GM19467 (cell line): ENCODE measurements around the gene SEMA5A.

Source experiments
- ATAC-seq: cut with Tn5 transposase; IDR thresholded peaks from one replicate; pipeline ENCODE4 v1.9.1; 2021; ENCODE audit warnings: mild to moderate bottlenecking, moderate library complexity; ENCODE audit not compliant: unreplicated experiment

The SEMA5A gene

DNA sequence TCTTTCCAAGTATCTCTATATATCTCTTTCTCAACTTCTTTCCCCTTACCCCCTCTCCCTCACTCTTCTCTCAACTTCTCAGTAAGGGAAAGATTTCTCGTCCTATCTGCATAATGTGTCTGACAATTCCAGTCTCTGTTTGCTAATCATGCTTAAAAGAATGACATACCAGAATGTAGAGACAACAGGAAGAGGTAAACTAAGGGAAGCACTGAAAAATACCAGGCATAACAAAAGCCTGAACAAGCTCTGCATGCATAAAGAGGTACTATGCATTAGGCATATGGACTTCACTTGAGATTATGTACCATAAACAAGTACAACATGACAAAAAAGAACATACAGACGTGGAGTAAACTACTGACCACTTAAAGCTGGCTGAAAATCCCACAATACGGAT, 62.6 kb downstream of the SEMA5A start:
- ATAC-seq = no peak

DNA sequence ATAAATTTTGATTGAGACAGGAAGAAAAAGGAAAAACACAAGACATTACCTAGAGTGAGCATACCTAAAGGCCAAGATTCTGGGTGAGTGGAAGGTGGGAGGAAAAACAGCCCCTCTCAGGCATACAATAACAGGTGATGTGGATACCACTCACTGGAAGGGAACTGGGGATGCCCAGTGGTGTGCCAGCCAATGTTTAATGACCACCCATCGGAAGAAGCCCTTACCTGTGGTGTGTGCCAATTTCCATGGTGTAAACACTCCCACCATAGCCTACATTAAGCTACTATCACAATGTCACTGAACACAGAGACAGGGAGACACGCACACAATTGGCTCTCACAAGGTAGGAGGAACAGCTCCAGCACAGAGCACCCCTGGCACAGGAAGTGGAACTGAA, 63.5 kb downstream of the SEMA5A start:
- no peak for ATAC-seq

DNA sequence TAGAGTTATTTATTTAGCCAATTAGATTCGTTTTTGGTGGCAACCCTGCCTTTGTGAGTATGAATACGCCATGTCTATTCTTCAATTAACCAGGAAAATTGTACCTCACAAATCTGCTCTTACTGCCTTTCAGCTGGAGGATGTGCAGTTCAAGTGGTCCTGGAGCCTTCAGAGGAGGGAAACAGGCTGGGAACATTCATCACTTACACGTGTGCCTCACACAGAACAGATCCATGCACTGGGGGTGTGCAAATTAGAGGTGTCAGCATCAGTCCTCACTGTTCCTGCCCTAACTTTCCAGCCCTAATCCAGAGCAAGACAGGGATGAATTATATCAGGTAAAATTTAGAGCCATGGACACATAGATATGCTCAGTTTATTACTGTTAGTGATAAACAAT, 65.4 kb downstream of the SEMA5A start:
- no peak for ATAC-seq

DNA sequence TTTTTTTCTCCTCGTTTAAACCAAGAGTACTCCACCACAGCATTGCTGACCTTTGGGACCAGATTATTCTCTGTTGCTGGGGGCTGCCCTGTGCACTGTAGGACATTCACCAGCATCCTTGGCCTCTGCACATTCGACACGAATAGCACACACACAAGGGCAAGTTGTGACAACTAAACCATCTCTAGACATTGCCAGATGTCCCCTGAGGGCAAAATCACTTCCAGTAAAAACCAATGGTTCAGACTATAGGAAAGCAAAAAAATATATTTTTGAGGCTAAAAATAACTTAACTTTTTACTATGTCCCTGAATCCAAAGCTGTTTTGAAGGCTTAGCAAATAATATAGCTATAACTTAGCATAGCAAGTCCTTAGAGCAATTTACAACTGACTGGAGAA, 65.9 kb downstream of the SEMA5A start:
- no peak for ATAC-seq

DNA sequence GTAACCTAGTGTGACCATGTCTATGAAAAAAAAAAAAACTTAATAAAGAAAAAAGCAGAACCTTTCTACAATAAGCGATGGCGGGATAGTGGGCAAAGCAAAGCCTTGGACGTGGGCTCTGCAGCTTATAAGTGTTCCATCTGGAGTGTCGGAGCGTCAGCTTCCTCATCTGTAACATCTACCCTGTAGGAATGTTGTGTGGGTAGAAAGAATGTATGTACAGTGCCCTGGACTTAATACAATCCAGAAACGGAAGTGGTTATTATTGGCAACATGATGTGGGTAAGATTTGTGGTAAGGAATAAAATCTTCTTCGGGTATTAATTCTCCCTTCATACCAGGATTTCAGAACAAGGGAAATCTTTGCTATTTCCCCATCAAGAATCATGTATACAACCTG, 66.5 kb downstream of the SEMA5A start:
- ATAC-seq = no peak

DNA sequence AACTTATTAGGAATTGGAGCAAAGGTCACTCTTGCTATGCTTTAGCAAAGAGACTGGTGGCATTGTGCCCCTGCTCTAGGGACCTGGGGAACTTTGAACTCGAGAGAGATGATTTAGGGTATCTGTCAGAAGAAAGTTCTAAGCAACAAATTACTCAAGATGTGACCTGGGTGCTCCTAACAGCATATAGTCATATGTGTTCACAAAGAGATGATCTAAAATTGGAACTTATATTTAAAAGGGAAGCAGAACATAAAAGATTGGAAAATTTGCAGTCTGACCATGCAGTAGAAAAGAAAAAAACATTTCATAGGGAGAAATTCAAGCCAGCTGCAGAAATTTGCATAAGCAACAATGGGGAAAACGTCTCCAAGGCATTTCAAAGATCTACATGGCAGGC, 68.3 kb downstream of the SEMA5A start:
- no peak for ATAC-seq

DNA sequence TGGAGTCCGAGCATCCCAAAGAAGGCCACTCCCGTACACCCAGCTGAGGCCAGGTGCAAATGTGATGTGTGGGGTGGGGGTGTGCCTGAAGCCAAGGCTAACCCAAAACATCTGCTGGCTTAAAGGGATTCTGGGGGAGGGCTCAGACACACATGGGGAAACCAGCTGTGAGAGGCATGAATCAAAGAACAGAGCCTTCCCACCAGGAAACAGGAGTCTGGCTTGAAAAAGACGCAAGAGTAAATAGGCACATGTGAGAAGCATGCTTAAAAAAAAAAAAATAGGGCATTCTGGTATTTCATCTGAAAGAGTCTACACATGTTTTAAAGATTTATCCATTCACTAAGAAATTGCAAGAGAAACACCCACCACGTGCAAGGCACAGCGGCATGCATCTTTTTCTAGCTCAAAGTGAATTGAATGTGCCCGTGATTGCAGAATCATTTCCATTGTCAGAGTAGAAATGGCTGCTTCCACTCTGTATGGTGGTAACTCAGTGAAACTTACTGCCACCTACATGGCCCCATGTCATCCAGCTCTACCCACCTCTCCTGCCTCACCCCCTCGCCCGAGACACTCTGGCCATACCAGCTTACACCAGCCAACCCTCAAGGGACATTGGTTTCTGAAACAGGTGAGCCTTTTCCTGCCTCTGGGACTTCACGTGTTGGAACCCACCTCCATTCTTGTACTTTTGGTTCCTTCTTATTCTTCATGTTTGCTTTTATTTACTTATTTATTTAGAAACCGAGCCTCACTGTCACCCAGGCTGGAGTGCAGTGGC, 71.5 kb downstream of the SEMA5A start:
- ATAC-seq = no peak

DNA sequence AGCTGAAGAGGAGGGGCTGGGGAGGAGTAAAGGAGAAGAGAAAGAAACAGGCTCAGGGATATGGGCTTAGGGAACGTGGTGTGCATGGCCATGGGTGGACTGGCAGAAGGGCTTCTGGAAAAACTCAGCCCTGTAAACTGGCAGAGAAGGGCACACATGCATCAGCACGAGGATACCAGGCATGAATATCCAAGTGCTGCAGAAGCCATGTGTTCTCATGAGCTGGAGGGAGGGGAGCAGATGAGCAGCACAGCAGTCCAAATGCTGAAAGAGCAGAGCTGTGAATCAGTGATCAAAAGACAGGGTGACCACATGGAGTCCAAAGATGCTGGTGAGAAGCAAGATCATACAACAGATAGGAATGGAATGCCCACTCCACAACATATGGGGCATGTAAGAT, 72.3 kb downstream of the SEMA5A start:
- no peak for ATAC-seq

DNA sequence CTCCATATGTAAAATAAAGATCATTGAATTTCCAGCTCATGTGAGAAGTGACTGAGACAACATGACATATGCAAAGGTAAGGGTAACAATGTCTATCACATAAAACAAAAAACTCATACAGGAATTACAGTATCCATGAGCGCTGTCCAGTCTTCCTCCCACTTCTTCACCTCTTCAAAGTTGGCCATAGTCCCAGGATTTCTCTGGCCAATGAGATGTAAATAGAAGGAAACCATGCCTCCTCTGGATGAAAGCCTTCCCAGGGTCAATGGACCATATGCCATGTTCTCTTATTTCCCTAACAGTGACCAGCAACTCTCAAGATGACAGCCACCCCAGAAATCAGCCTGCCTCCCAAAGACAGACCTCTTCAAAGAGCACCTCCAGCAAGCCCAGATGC, 75.5 kb downstream of the SEMA5A start:
- no peak for ATAC-seq

DNA sequence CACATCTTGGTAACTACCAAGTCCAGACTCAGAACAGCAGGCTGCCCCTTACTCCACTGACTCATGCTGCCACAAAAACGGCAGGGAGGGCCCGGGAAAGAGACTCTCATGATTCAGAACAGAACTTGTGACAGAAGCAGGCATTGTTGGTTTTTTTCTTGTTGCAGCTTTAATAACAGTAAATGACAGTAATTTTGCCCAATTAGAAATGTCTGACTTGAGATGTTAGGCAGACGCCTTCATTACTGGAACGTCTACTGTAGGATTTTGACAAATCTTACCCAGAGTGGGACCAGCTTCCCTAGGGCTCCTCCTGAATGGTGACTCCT, 77.9 kb downstream of the SEMA5A start:
- ATAC-seq = no peak

DNA sequence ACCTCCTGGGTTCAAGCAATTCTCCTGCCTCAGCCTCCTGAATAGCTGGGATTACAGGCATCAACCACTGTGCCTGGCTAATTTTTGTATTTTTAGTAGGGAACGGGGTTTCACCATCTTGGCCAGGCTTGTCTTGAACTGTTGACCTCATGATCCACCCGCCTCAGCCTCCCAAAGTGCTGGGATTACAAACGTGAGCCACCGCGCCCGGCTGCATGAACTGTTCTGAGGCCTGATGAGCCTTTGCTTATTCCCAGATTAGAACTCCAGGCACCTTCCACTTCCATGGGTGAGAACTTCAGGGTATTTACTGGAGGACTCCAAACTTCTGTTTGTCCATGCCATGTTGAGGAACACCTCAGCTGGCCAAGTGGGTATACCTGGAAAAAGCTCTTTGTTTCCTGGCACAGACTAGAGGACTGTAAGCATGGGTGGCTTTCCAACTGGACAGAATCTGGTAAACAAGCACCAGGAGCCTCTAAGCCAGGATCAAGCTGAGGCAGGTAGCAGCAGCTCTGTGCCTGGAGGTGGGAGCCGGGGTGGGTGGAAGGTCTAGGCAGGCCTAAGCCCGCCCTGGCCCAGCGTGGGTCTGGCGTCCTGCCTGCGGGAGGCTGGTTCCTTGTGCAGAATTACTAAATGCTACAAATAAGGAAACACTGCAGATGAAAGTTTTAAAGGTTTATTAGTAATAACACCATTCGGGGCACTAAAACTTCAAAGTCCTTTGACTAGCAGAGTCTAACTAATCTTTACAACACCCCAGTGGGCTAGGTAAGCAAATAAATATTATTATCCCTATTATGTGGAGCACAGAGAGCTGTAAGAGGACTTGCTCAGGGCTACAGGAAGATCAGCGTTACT, 78.4 kb downstream of the SEMA5A start:
- ATAC-seq = no peak

DNA sequence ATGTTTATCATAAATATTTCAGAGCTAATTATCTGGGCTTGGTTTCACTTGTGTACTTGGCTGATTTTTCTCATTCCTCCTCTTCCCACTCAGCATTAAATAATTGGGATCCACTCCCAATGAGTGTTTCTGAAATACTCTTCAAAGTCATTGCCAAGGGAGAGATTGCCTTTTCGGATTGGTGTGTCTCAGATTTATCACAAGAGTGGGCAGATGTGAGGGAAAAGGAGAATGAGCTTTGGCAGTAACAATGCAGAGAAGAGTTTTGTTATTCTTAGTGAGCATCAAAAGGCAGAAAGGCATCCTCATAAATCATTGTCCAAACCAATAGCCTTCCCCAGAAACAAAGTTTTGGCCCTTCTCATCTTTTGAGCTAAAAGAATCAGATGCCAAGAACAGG, 79.2 kb downstream of the SEMA5A start:
- ATAC-seq = no peak

DNA sequence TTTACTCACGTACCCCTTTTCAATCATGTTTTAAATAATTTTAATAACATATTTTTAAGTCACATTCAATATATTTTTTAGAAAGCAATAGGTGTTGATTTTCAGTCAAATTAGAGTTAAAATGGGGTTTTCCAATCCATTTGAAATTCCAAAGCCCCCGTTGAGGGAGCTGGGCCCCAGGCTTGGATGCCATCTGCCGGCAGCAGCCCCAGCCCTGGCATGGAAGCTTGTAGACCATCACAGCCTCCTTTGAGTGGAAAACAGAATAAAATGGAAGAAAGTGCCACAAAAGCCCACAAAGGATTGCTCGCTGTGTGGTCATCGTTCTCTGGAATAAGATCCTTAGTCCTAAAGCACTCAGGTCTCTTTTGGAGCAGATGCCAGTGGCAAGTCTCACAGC, 81.4 kb downstream of the SEMA5A start:
- no peak for ATAC-seq

DNA sequence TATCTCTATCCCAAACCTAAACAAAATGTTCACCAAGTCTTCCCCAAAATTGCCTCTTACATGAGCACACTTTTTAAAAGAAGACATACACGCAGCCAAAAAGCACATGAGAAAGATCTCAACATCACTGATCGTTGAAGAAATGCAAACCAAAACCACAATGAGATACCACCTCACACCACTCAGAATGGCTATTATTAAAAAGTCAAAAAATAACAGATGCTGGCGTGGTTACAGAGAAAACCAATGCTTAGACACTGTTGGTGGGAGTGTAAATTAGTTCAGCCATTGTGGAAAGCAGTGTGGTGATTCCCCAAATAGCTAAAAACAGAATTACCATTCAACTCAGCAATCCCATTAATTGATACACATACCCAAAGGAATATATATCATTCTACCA, 83.8 kb downstream of the SEMA5A start:
- no peak for ATAC-seq

DNA sequence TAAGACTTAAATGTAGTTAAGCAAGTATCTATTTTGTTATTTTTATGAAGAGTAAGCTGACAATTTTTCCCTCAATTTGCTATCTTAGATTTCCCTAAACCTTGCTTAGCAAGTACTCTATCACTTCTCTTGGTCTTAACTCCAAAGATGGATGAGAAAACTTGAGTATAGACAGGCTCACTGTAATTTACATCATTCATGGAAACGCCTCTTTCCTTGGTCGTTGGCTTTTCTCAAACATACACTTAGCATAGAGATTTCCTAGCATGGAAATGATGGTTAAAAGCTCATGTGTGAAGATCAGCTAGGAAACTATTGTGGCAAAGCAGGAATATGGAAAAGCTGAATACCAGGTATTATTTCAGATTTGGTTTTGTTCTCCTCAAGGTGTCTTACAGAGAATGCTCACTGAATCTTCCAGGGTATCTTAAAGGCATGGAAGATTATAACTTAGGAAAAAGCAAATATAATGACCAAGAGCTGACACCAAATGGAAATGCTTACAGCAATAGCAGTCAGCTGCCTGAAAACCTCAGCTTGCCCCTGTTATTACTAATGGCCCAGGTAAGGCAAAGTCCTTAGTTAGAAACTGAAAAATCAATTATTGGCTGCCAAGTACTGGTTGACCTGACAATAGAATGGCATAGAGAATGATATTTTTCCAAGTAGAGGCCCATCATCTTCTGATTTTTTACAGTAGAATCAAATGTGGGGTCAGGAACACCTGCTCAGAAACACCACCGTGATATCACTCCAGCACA, 84.8 kb downstream of the SEMA5A start:
- no peak for ATAC-seq

DNA sequence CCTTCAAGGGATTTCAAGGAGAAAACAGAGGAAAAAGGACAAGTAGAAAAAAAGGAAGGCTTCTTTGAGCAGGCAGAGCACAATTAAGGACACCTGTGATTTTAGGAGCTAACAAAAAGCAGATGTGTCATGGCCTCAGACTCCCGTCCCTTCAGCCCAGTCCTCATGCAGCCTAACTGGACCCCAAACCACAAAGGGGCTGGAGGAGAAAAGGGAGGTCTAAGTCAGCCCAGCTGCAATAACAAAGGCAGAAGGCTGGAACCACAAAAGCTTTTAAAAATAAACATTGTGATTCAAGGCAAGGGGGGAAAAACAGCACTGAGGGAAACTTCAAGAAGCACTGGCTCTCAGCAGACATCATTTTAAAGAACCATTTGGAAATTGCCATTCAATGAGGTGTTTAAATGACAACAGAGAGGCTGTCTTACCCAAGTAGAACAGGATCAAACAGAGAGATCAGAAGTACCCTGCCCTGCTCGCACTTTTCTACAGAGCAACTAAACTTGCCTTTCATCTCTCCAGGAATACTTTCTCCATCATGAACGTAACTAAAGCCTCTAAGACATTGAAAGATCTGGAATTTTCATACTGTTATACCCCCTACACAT, 89.3 kb downstream of the SEMA5A start:
- no peak for ATAC-seq

DNA sequence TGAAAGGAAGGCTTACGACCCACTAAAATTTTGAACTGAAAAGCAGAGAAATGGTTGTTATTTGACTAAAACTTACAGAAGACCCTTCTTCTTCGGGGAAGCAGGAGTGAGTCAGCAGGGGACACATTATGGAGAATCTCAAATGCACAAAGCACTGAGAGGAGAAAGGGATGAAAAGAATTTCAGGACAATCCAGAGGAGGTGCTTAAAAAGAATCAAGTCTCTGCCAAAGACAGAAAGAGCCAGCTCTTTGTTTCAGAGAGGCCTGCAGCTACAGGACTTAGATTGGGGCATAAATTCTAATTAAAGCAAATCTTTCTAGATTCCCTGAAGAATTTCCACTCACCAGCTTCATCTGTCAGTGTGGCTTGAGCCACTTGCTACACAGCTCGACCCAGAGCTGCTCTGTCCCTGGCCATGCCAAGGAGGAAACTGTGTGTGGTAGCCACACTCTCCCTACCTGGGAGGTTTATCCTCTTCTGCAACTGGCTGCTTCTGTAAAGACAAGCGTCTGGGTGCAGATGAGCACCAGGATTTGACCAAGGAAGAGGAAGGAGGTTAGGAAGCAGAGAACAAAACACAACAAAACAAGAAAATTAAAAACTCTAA, 89.9 kb downstream of the SEMA5A start:
- no peak for ATAC-seq

DNA sequence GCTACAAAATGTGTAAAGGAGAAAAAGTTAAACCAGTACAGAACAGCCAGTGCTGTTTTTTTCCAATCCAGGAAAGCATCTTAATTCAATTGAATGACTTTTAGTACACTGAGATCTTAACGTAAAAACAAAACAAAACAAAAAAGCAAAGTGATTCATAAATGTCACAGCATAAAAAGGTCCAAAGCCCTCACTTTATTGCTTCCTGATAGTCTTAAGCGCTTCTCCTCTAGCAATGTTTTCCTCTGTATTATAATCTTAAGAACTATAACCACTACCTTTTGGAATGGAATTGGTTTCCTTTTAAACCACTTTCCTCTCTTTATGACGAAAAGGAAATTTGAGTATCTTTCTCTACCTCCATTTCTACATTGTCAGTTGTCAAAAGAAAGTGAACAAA, 91.4 kb downstream of the SEMA5A start:
- no peak for ATAC-seq

DNA sequence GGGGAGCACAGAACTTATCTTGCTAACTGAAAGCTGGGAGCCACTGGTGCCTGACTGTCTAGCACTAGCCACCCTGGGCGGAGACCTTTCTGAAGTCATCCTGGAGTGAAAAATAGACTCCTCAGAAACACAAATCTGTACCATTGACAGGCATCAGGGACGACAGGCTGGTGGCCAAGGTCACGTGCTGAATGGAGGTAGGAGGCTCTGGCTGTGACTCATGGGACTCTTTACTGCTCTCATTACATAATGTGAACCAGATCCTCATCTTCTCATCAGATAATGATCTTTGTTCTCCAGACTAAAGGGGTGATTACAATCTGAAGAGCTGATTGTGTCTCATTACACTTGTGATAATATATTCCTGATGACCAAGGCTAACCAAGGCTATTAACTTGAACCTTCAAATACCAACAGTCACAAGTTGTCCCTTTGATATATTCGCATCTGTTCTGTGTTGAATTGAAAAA, 91.8 kb downstream of the SEMA5A start:
- ATAC-seq = no peak

DNA sequence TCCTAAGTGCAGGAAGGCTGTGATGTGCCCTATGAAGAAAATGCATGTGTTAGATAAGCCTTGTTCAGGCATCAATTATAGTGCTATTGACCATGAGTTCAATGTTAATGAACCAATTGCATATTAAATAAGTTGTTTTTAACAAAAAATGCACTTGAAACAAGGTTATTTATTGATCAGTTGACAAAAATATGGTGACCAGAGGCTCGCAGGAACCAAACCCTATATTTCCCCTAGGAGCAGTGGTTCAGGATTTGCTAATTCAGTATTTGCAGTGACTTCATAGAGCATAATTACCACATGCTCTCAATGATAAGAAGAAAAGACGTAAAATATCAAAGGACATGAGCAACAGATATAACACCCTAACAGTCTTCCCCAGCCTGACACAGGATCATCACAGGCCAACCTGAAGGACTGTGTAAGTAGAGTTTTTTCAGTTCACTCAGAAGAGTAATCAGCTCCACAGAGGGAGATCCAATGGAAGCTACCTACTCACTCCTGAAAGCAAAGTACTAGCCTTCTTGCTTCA, 92.3 kb downstream of the SEMA5A start:
- no peak for ATAC-seq

DNA sequence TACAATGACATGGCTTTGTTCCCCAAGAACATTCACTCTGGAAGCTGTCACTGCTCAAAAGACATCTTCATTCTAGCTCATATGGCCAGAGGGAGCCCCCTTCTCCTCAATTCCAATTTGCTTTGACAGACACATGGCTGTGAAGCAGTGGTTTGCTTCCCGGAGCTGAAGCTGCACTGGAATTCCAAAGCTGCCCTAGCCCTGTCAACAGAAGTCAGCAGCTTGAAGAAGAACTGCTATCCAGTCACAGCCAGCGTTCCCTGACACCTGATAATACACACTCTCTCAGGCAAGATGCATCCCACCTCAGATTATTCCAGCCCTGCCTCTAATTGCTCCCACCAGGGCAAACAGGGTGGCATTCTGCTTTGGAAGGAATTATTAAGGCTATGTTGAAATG, 93.7 kb downstream of the SEMA5A start:
- ATAC-seq = no peak
